B cell (primary cell): ENCODE results near the gene RNASE13. TPM values are rescaled to one million over a fixed set of nuclear protein-coding genes. Genes with fewer than 3 reads are reported as not detected.

ENCODE experiments used
- ATAC-seq: fragments of 200-7000 bp; cut with Tn5 transposase; one replicate; pipeline ENCODE4 v1.10.0; 2021; ENCODE audit warnings: low read depth, mild to moderate bottlenecking, moderate number of reproducible peaks, moderate library complexity
- CTCF ChIA-PET: fragments of 350-600 bp; sonication (Branson Sonifier 250); formaldehyde crosslinking; loops from one replicate; lab custom pipeline; 2021; ENCODE audit warnings: antibody characterized with exemption, inconsistent platforms; lab: Charles Lee
- POLR2A ChIA-PET: fragments of 350-600 bp; sonication (Branson Sonifier 250); formaldehyde crosslinking; loops from one replicate; lab custom pipeline; 2021; ENCODE audit warnings: antibody characterized with exemption; lab: Charles Lee
- DNase-seq: peaks from one replicate; pipeline ENCODE4 v3.0.0; 2013
- H2AFZ ChIP-seq: 2 replicates; pipeline ENCODE4 v1.6.1; 2012; ENCODE audit warnings: mild to moderate bottlenecking, low read depth, low read length; ENCODE audit not compliant: insufficient read depth, poor library complexity, severe bottlenecking
- H3K27ac ChIP-seq, 2 donors: 1 replicate in 1 of 2; 2 replicates in 1 of 2; pipeline ENCODE4 v1.5.1; 2012 to 2013; ENCODE audit warnings: low read length in 2 of 2, mild to moderate bottlenecking in 2 of 2, moderate library complexity in 1 of 2
- H3K27me3 ChIP-seq, 4 experiments: fragments of 200-600 bp in 1 of 4; sonication (generic) in 1 of 4; replicated peaks in 1 of 4; 1 replicate in 2 of 4; 2 replicates in 2 of 4; pipeline versions ENCODE4 v1.6.1 to v1.7.0; 2013 to 2016; ENCODE audit warnings: low read length in 3 of 4, mild to moderate bottlenecking in 2 of 4, mixed read lengths in 1 of 4, moderate library complexity in 1 of 4; ENCODE audit not compliant: insufficient read depth in 4 of 4, control insufficient read depth in 3 of 4; ENCODE audit errors: control extremely low read depth in 1 of 4
- H3K36me3 ChIP-seq, 2 experiments: replicated peaks in 1 of 2; 1 replicate in 1 of 2; 2 replicates in 1 of 2; pipeline versions ENCODE4 v1.6.1 to v1.7.1; 2013; ENCODE audit warnings: low read length in 1 of 2; ENCODE audit not compliant: insufficient read depth in 2 of 2, control insufficient read depth in 1 of 2; ENCODE audit errors: control extremely low read depth in 1 of 2, extremely low read depth in 1 of 2
- H3K4me1 ChIP-seq, 2 donors: fragments of 200-600 bp in 1 of 2; sonication (generic) in 1 of 2; 1 replicate in 1 of 2; 2 replicates in 1 of 2; pipeline versions ENCODE4 v1.5.1 to v1.6.1; 2013 to 2017; ENCODE audit warnings: low read length in 2 of 2; ENCODE audit not compliant: control insufficient read depth in 2 of 2, insufficient read depth in 2 of 2
- H3K4me2 ChIP-seq: replicated peaks from 2 replicates; pipeline ENCODE3; 2012; ENCODE audit warnings: mild to moderate bottlenecking, low read depth, low read length; ENCODE audit not compliant: poor library complexity, severe bottlenecking
- H3K4me3 ChIP-seq, 5 experiments: fragments of 200-600 bp in 1 of 5; sonication (generic) in 1 of 5; 1 replicate in 3 of 5; 2 replicates in 2 of 5; pipeline versions ENCODE4 v1.5.1 to v1.7.0; 2011 to 2016; ENCODE audit warnings: low read length in 4 of 5, mild to moderate bottlenecking in 4 of 5, low read depth in 2 of 5, control low read depth in 1 of 5, moderate library complexity in 1 of 5; ENCODE audit not compliant: insufficient read depth in 1 of 5; ENCODE audit errors: control extremely low read depth in 1 of 5, extremely low read depth in 1 of 5
- H3K79me2 ChIP-seq: fragments of 200-600 bp; sonication (generic); one replicate; pipeline ENCODE4 v1.6.0; 2016; ENCODE audit warnings: low read length; ENCODE audit not compliant: control insufficient read depth, insufficient read depth
- H3K9ac ChIP-seq: fragments of 200-600 bp; sonication (generic); 2 replicates; pipeline ENCODE4 v1.6.1; 2017; ENCODE audit warnings: mild to moderate bottlenecking, low read length, moderate library complexity
- H3K9me3 ChIP-seq, 3 donors: one replicate each; pipeline versions ENCODE4 v1.6.1 to v1.7.1; 2013; ENCODE audit warnings: low read length in 2 of 3; ENCODE audit not compliant: control insufficient read depth in 2 of 3, insufficient read depth in 1 of 3; ENCODE audit errors: control extremely low read depth in 1 of 3
- H4K20me1 ChIP-seq: 2 replicates; pipeline ENCODE4 v1.6.0; 2012; ENCODE audit warnings: mild to moderate bottlenecking, low read length; ENCODE audit not compliant: insufficient read depth, control insufficient read depth, poor library complexity, severe bottlenecking
- H3K27ac Mint-ChIP-seq: one replicate; pipeline ENCODE4 v1.8.0; 2021; ENCODE audit warnings: mixed read lengths
- H3K27me3 Mint-ChIP-seq: one replicate; pipeline ENCODE4 v1.8.0; 2021; ENCODE audit warnings: mixed read lengths
- H3K4me1 Mint-ChIP-seq: one replicate; pipeline ENCODE4 v1.8.0; 2021; ENCODE audit warnings: mixed read lengths
- H3K4me3 Mint-ChIP-seq: one replicate; pipeline ENCODE4 v1.8.0; 2021; ENCODE audit warnings: mixed read lengths
- H3K9me3 Mint-ChIP-seq: one replicate; pipeline ENCODE4 v1.8.0; 2022; ENCODE audit warnings: mixed read lengths; ENCODE audit not compliant: insufficient read depth
- EZH2 ChIP-seq: IDR thresholded peaks from 2 replicates; pipeline ENCODE4 v1.6.1; 2012; ENCODE audit warnings: borderline replicate concordance, low read depth, mild to moderate bottlenecking, moderate library complexity, low read length; ENCODE audit not compliant: insufficient read depth, poor library complexity, severe bottlenecking
- WGBS: methylation state at CpG from one replicate; pipeline ENCODE4 v1.1.5; 2013; ENCODE audit warnings: missing lambda C conversion rate; ENCODE audit not compliant: insufficient coverage; 5-methylcytosine and 5-hydroxymethylcytosine counted together
- intact Hi-C: fragments of 100-400 bp; cut with micrococcal nuclease; formaldehyde crosslinking; loops from one replicate; pipeline ENCODE4 v1.10.0; 2022
- polyA plus RNA-seq: library from polyadenylated mRNA; depleted of rRNA; stranded (reverse); fragments of >200 nt; gene quantifications from 2 replicates; pipeline ENCODE4 v1.2.3, GENCODE V29; 2012
- total RNA-seq, 2 donors: library from RNA; stranded (reverse); fragments of 120-200 nt in 1 of 2; gene quantifications; 1 replicate in 1 of 2; 2 replicates in 1 of 2; pipeline versions ENCODE4 v1.2.3 to v1.2.4, GENCODE V29; 2013 to 2022
- TF ChIP-seq, protein P1 (sequence below): fragments of 200-600 bp; IDR thresholded peaks from one replicate; pipeline ENCODE4 v1.8.0; 2022; ENCODE audit warnings: antibody characterized with exemption, mild to moderate bottlenecking

RNASE13 gene
- total and polyA plus RNA-seq, 2 donors (not counting 1 experiment from before 2014, with no cell fraction given) = not detected

DNA sequence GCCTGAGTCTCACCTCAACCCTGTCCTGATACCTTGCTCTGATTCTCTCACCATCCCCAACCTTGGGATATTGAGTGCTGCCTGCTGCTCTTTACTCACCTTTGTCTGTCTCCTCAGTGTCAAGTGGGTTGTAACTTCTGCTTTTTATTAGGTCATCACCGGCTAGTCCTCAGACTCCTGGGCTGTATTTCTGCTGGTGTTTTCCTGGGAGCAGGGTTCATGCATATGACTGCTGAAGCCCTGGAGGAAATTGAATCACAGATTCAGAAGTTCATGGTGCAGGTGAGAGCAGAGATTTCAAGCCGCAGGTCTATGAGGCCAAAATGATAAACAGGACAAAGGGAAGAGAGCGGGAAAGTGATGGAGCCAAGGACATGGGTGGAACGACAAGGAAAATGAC lies 35.0 kb downstream of the RNASE13 start:
- ChIA-PET POLR2A (no interaction called here), CTCF (interaction anchor here (1.2 to 6.5 kb wide), 3 partner anchors 16 to 68 kb away, joined by 3 to 47 read pairs (median 14); no protein-coding TSS in a partner anchor)
- H3K4me3 Mint-ChIP-seq = no peak overlapping the region
- Histone ChIP-seq H4K20me1 (no peaks in the 10 kb centered on the region), H3K4me3 (no peak overlapping the region), H3K27ac (no peak overlapping the region), H3K79me2 (no peaks in the 10 kb centered on the region), H3K27me3 (no peaks in the 10 kb centered on the region), H3K36me3 (peaks cover 14 to 34% of the 10 kb centered on the region in 2 experiments), H2AFZ (no peak overlapping the region), H3K4me2 (no peak overlapping the region), H3K4me1 (no peaks in the 10 kb centered on the region), H3K9me3 (no peaks in the 10 kb centered on the region), H3K9ac (no peak overlapping the region)
- no peak overlapping the region for H3K27ac Mint-ChIP-seq
- WGBS = 92% methylated on average over 4 of the region's 4 CpGs
- intact Hi-C loops = no loop called here
- H3K9me3 Mint-ChIP-seq = no peaks in the 10 kb centered on the region
- TF ChIP-seq EZH2 = no peak
- TF ChIP-seq, protein P1, sequence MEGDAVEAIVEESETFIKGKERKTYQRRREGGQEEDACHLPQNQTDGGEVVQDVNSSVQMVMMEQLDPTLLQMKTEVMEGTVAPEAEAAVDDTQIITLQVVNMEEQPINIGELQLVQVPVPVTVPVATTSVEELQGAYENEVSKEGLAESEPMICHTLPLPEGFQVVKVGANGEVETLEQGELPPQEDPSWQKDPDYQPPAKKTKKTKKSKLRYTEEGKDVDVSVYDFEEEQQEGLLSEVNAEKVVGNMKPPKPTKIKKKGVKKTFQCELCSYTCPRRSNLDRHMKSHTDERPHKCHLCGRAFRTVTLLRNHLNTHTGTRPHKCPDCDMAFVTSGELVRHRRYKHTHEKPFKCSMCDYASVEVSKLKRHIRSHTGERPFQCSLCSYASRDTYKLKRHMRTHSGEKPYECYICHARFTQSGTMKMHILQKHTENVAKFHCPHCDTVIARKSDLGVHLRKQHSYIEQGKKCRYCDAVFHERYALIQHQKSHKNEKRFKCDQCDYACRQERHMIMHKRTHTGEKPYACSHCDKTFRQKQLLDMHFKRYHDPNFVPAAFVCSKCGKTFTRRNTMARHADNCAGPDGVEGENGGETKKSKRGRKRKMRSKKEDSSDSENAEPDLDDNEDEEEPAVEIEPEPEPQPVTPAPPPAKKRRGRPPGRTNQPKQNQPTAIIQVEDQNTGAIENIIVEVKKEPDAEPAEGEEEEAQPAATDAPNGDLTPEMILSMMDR = no peak
- no peak for ATAC-seq
- H3K4me1 Mint-ChIP-seq = no peaks in the 10 kb centered on the region
- no peak for DNase-seq
- no peaks in the 10 kb centered on the region for H3K27me3 Mint-ChIP-seq

DNA sequence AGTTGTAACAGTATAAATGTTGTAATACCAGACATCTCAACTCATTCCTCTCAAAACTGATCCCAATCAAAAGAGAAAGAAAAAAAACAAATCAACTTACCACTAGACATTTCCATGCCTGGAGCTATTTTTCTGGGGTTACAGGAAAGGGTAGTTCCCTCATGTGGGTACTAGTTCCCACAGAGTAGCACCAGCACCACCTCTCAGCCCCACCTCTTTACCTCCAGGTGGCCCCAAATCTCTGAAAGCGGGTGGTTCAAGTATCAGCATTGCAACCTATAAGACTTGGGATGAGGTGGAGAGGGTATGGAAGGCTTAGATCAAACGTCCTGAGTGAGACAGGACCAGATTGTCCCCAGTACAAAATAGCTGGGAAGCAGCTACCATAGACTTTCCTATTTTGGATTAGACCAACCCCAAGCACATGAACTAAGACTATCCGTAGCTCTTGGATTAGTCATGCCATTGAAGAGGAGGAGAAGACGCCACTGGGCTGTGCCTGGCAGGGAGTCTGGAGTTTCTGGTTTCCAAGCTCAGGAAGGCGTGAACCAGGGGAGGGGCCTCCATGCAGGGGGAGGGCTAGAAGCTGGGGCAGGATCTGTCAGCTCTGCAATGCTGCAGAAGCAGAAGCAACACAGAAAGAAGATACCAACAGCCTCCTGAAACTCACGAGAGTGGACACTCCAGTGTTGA lies 35.8 kb downstream of the RNASE13 start, which contains the start of gene SLC39A2:
Gene SLC39A2, plus strand, starts transcription at position 620 of the 693 bp plus-strand sequence. CDS start 154 bp downstream, outside the sequence.
- H3K9me3 Mint-ChIP-seq = no peaks in the 10 kb centered on the region
- no peaks in the 10 kb centered on the region for H3K9me3 ChIP-seq
- peaks cover 14 to 41% of the 10 kb centered on the region in 2 experiments for H3K36me3 ChIP-seq
- H3K27me3 ChIP-seq = no peaks in the 10 kb centered on the region
- ATAC-seq (no peak), DNase-seq (no peak)
- TF ChIP-seq EZH2 = no peak
- TF ChIP-seq, protein P1 = no peak
- no peak within 1 kb of the TSS for H3K4me3 ChIP-seq
- no peaks in the 10 kb centered on the region for H3K27me3 Mint-ChIP-seq
- H3K79me2 ChIP-seq = no peaks in the 10 kb centered on the region
- ChIA-PET CTCF (interaction anchor here (1.2 to 6.5 kb wide), 4 partner anchors 9 to 68 kb away, joined by 3 to 47 read pairs (median 9); no protein-coding TSS in a partner anchor), POLR2A (no interaction called here)
- no peak within 1 kb of the TSS for H3K27ac ChIP-seq
- no peak within 1 kb of the TSS for H2AFZ ChIP-seq
- no peaks in the 10 kb centered on the region for H3K4me1 Mint-ChIP-seq
- H3K4me1 ChIP-seq = no peaks in the 10 kb centered on the region
- H3K9ac ChIP-seq = no peak within 1 kb of the TSS
- no peak within 1 kb of the TSS for H3K4me2 ChIP-seq
- 88% methylated on average over 5 of the region's 6 CpGs for WGBS
- H3K27ac Mint-ChIP-seq = no peak within 1 kb of the TSS
- intact Hi-C loops = no loop called here
- H3K4me3 Mint-ChIP-seq = no peak within 1 kb of the TSS
- no peaks in the 10 kb centered on the region for H4K20me1 ChIP-seq
